Trophoblast cell (in vitro differentiated cells and primary cell): ENCODE results near the gene NFIX.

Source experiments
- DNase-seq, 2 donors: peaks; one replicate each; pipeline ENCODE4 v3.0.0-alpha.2; 2016
- H2AFZ ChIP-seq: 2 replicates; pipeline ENCODE4 v1.6.1; 2013; ENCODE audit warnings: low read length, moderate library complexity, mild to moderate bottlenecking; ENCODE audit not compliant: insufficient read depth, poor library complexity
- H2AK5ac ChIP-seq: 2 replicates; pipeline ENCODE4 v1.6.1; 2013; ENCODE audit warnings: mild to moderate bottlenecking, low read length
- H2BK120ac ChIP-seq: 2 replicates; pipeline ENCODE4 v1.6.1; 2013; ENCODE audit warnings: low read length, mild to moderate bottlenecking, moderate library complexity; ENCODE audit not compliant: insufficient read depth, poor library complexity
- H2BK12ac ChIP-seq: 2 replicates; pipeline ENCODE4 v1.6.1; 2013; ENCODE audit warnings: mild to moderate bottlenecking, low read length, moderate library complexity
- H2BK5ac ChIP-seq: 2 replicates; pipeline ENCODE4 v1.6.1; 2013; ENCODE audit warnings: low read length, low read depth, moderate library complexity, mild to moderate bottlenecking; ENCODE audit not compliant: poor library complexity
- H3K14ac ChIP-seq: 2 replicates; pipeline ENCODE4 v1.6.1; 2013; ENCODE audit warnings: mild to moderate bottlenecking, low read length
- H3K18ac ChIP-seq: 2 replicates; pipeline ENCODE4 v1.6.1; 2013; ENCODE audit warnings: mild to moderate bottlenecking, low read length
- H3K23ac ChIP-seq: 2 replicates; pipeline ENCODE4 v1.6.1; 2013; ENCODE audit warnings: low read length
- H3K27ac ChIP-seq: 2 replicates; pipeline ENCODE4 v1.5.1; 2013; ENCODE audit warnings: low read depth, mild to moderate bottlenecking, inconsistent platforms, low read length, moderate library complexity
- H3K27me3 ChIP-seq: 2 replicates; pipeline ENCODE4 v1.6.1; 2013; ENCODE audit warnings: inconsistent platforms, mild to moderate bottlenecking, low read length, moderate library complexity; ENCODE audit not compliant: insufficient read depth
- H3K36me3 ChIP-seq, 2 experiments: 1 replicate in 1 of 2; 2 replicates in 1 of 2; pipeline ENCODE4 v1.6.1; 2013; ENCODE audit warnings: low read length in 2 of 2, mild to moderate bottlenecking in 2 of 2, moderate library complexity in 1 of 2; ENCODE audit not compliant: insufficient read depth in 2 of 2, control insufficient read depth in 1 of 2
- H3K4ac ChIP-seq: 2 replicates; pipeline ENCODE4 v1.6.1; 2013; ENCODE audit warnings: low read depth, mild to moderate bottlenecking, low read length, moderate library complexity
- H3K4me1 ChIP-seq, 2 experiments: 1 replicate in 1 of 2; 2 replicates in 1 of 2; pipeline ENCODE4 v1.6.1; 2013; ENCODE audit warnings: low read length in 2 of 2, mild to moderate bottlenecking in 2 of 2, moderate library complexity in 1 of 2; ENCODE audit not compliant: insufficient read depth in 2 of 2, control insufficient read depth in 1 of 2
- H3K4me2 ChIP-seq: 2 replicates; pipeline ENCODE4 v1.6.1; 2013; ENCODE audit warnings: inconsistent platforms, mild to moderate bottlenecking, low read length, moderate library complexity
- H3K4me3 ChIP-seq: 2 replicates; pipeline ENCODE4 v1.5.1; 2013; ENCODE audit warnings: mild to moderate bottlenecking, low read depth, low read length, inconsistent platforms
- H3K79me1 ChIP-seq: one replicate; pipeline ENCODE4 v1.6.1; 2013; ENCODE audit warnings: low read length
- H3K79me2 ChIP-seq: 2 replicates; pipeline ENCODE4 v1.6.1; 2013; ENCODE audit warnings: low read length, mild to moderate bottlenecking; ENCODE audit not compliant: control insufficient read depth, insufficient read depth, poor library complexity
- H3K9ac ChIP-seq: 2 replicates; pipeline ENCODE4 v1.6.1; 2013; ENCODE audit warnings: mild to moderate bottlenecking, low read length
- H3K9me3 ChIP-seq: 2 replicates; pipeline ENCODE4 v1.6.1; 2013; ENCODE audit warnings: low read depth, mild to moderate bottlenecking, control low read depth, inconsistent platforms, low read length; ENCODE audit not compliant: insufficient read depth
- H4K12ac ChIP-seq: 2 replicates; pipeline ENCODE4 v1.6.1; 2013; ENCODE audit warnings: low read depth, mild to moderate bottlenecking, low read length, moderate library complexity
- H4K8ac ChIP-seq: 2 replicates; pipeline ENCODE4 v1.6.1; 2013; ENCODE audit warnings: low read depth, mild to moderate bottlenecking, low read length, moderate library complexity
- H4K91ac ChIP-seq: one replicate; pipeline ENCODE4 v1.6.1; 2013; ENCODE audit warnings: low read depth, mild to moderate bottlenecking, low read length, moderate library complexity
- WGBS: extraction: QIAGEN DNeasy Blood & Tissue Kit; methylation state at CpG from one replicate; pipeline ENCODE4 v1.1.7; 2013; ENCODE audit warnings: missing lambda C conversion rate; ENCODE audit not compliant: insufficient read length, insufficient coverage; ENCODE audit errors: extremely low coverage; 5-methylcytosine and 5-hydroxymethylcytosine counted together

Gene NFIX

DNA sequence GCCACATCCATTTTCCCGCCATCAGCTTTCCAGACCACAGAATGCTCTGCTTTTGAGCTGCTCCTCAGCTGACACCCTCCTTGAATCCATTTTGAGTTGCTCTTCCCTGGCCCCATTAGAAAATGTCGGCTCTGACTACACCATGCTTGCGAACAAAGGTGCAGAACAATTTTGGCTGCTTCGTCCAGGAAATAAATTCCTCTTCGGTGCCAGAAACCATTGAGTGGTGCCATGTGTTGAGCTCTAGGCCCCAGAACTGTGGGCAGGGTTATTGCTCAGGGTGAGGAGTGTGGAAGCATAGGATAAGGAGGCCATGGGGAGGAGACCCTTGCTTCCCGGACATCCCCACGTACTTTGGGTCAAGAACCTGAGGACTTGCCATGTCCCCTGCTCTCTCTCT, 52.1 kb downstream of the NFIX start:
- Histone ChIP-seq H3K18ac (no peak overlapping the region), H4K8ac (no peak overlapping the region), H2BK5ac (no peak overlapping the region), H3K36me3 (no peaks in the 10 kb centered on the region), H2AFZ (no peak overlapping the region), H3K23ac (no peak overlapping the region), H3K27ac (no peak overlapping the region), H3K4me3 (no peak overlapping the region), H3K4me2 (no peak overlapping the region), H3K79me2 (no peaks in the 10 kb centered on the region), H4K12ac (no peak overlapping the region), H3K4me1 (peaks cover 11 to 13% of the 10 kb centered on the region in 2 experiments), H3K27me3 (peaks cover 58% of the 10 kb centered on the region), H3K79me1 (no peaks in the 10 kb centered on the region), H2BK12ac (no peak overlapping the region), H3K9me3 (peaks cover 5% of the 10 kb centered on the region), H4K91ac (no peak overlapping the region), H3K4ac (no peak overlapping the region), H3K14ac (no peak overlapping the region), H2BK120ac (no peak overlapping the region), H2AK5ac (no peak overlapping the region), H3K9ac (no peak overlapping the region)
- no CpG with 5 or more reads among the region's 7 CpGs for WGBS
- DNase-seq = no peak

DNA sequence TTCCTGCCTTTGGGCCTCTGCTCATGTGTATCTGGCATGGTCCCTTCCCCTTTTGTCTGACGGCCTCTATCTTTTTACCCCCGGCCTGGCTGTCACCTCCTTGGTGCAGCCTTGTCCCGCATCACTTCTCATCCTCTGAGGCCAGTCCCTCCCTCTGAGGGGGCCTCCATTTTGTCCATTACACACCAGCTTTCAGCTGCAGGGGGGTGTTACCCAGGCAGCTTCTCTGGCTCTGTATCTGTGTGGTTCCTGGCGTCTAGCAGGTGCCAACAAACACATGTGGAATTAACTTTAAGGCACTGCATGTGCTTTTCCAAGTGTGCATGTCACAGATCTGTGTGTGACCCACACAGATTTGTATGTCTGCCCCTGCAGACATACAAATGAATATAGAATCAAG, 55.0 kb downstream of the NFIX start:
- no peak overlapping the region for H2BK5ac ChIP-seq
- H3K27me3 ChIP-seq = peaks cover 35% of the 10 kb centered on the region
- WGBS = no CpG with 5 or more reads among the region's 4 CpGs
- no peak overlapping the region for H4K8ac ChIP-seq
- H3K9me3 ChIP-seq = peaks cover 2% of the 10 kb centered on the region
- H3K79me2 ChIP-seq = peaks cover 2% of the 10 kb centered on the region
- H3K23ac ChIP-seq = no peak overlapping the region
- no peak overlapping the region for H3K27ac ChIP-seq
- no peak overlapping the region for H4K12ac ChIP-seq
- H3K14ac ChIP-seq = no peak overlapping the region
- no peak overlapping the region for H2BK120ac ChIP-seq
- H3K4me2 ChIP-seq = no peak overlapping the region
- DNase-seq = no peak
- no peak overlapping the region for H3K4ac ChIP-seq
- H3K4me3 ChIP-seq = no peak overlapping the region
- no peak overlapping the region for H2AFZ ChIP-seq
- peaks cover 19% of the 10 kb centered on the region for H3K79me1 ChIP-seq
- H2BK12ac ChIP-seq = no peak overlapping the region
- no peak overlapping the region for H3K18ac ChIP-seq
- no peaks in the 10 kb centered on the region for H3K36me3 ChIP-seq
- no peak overlapping the region for H3K9ac ChIP-seq
- no peak overlapping the region for H4K91ac ChIP-seq
- H2AK5ac ChIP-seq = no peak overlapping the region
- peaks cover 35 to 41% of the 10 kb centered on the region in 2 experiments for H3K4me1 ChIP-seq

DNA sequence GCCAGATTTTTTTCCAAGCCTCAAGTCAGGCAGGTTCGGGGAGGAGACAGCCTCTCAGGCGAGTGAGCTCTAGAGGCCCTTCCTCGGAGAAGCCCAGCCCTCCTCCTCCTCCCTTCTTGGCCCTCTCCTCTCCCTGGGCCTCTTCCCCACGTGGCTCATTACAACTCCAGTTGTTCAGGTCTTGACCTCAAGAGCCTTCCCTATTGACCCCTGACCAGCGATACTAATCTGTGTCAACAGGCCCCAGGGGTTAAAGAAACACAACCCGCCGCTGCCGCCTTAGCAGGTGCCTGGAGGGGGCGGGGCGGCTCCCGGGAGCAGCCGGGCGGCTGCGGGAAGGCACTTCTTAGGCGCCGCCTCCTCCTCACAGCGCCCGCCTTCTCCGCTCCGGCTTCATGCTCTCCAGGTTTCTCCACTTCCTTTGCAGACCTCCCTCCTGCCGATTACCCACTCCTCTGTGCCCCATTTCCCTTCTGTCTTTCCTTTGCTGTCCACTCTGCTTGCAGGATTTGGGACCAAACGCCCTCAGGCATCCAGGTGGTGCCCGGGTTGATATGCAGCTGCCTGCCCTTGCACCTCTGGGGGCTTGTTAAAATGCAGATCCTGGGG, 56.4 kb downstream of the NFIX start:
- Histone ChIP-seq H3K4me1 (peaks cover 40 to 49% of the 10 kb centered on the region in 2 experiments), H3K79me2 (peaks cover 2% of the 10 kb centered on the region), H2BK5ac (no peak overlapping the region), H3K14ac (no peak overlapping the region), H2BK12ac (no peak overlapping the region), H2AK5ac (no peak overlapping the region), H4K8ac (no peak overlapping the region), H3K18ac (no peak overlapping the region), H4K91ac (no peak overlapping the region), H2AFZ (no peak overlapping the region), H3K4ac (no peak overlapping the region), H3K36me3 (no peaks in the 10 kb centered on the region), H3K4me2 (peak overlapping the region; percentile 16), H3K23ac (no peak overlapping the region), H3K27me3 (peaks cover 35% of the 10 kb centered on the region), H3K79me1 (peaks cover 24% of the 10 kb centered on the region), H3K9me3 (no peaks in the 10 kb centered on the region), H3K9ac (no peak overlapping the region), H2BK120ac (no peak overlapping the region), H3K4me3 (no peak overlapping the region), H4K12ac (no peak overlapping the region), H3K27ac (no peak overlapping the region)
- peak; percentile 28 to 39 for DNase-seq
- no CpG with 5 or more reads among the region's 23 CpGs for WGBS

DNA sequence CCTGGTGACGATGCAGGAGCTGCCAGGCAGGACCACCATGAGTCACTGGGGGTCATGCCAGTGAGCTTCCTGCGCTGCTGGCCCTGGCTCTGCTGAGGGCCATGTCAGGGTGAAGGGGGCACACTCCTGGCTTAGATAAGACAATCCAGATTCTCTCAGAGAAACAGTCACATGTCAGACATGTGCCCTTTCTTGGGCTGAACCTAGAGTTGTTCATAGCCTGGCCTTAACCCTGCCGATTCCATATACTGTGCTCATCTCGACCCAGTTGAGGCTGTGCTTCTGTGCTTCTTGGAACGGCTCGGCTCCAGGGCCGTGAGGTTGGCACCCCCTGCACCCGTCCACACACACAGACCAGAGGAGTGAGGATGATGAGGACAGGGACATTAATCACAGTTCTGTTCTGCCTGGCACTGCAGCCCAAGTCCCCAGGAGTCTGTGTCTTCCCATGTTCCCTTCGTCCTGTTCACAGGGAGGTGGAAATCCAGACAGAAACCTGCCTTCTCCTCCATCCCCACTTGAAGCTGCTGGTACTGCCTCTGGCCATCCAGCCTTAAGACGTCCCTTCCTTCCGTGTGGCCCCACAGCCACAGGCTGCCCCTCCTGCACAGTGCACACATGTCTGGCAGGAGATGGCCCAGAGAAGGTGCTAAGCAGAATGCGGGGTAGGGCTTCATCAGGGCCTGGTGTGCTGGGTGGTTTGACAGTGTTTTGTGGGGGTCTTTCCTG, 57.3 kb downstream of the NFIX start:
- Histone ChIP-seq H3K4me2 (no peak overlapping the region), H2BK12ac (peak overlapping the region; percentile 42), H4K8ac (no peak overlapping the region), H3K27ac (no peak overlapping the region), H3K36me3 (no peaks in the 10 kb centered on the region), H3K9me3 (no peaks in the 10 kb centered on the region), H2BK120ac (no peak overlapping the region), H3K4ac (no peak overlapping the region), H2AFZ (no peak overlapping the region), H3K27me3 (peaks cover 36% of the 10 kb centered on the region), H3K14ac (peak overlapping the region; percentile 14), H3K9ac (no peak overlapping the region), H2AK5ac (peak overlapping the region; percentile 27), H3K18ac (no peak overlapping the region), H3K4me3 (no peak overlapping the region), H4K91ac (peak overlapping the region; percentile 45), H3K79me2 (peaks cover 2% of the 10 kb centered on the region), H3K79me1 (peaks cover 24% of the 10 kb centered on the region), H4K12ac (no peak overlapping the region), H2BK5ac (no peak overlapping the region), H3K4me1 (peaks cover 40 to 49% of the 10 kb centered on the region in 2 experiments), H3K23ac (no peak overlapping the region)
- no CpG with 5 or more reads among the region's 12 CpGs for WGBS
- DNase-seq = no peak
